Lower leg skin (tissue), 4 donors: ENCODE results near the gene RRP1B. TPM values are rescaled to one million over a fixed set of nuclear protein-coding genes. Genes with fewer than 3 reads are reported as not detected.
A peak's percentile ranks its signal among the peaks of the same experiment; 100 is the strongest.
"Not testable (repeated sequence)": the region's sequence is repeated elsewhere in the genome, so short reads cannot be mapped to it uniquely, and the experiment has no call there.

Source experiments
- DNase-seq, 2 donors: peaks; one replicate each; pipeline ENCODE4 v3.0.0-alpha.2; 2019; ENCODE audit warnings: low spot score in 2 of 2
- H3K4me3 ChIP-seq: fragments of 200-600 bp; sonication (generic); 2 replicates; pipeline ENCODE4 v1.5.1; 2017; ENCODE audit warnings: mild to moderate bottlenecking, low read depth; ENCODE audit not compliant: poor library complexity, severe bottlenecking
- CTCF ChIP-seq, 3 donors: fragments of 450-650 bp; IDR thresholded peaks; one replicate each; pipeline ENCODE4 v1.5.1; 2016; ENCODE audit warnings: antibody characterized with exemption in 3 of 3, mild to moderate bottlenecking in 3 of 3, moderate library complexity in 2 of 3
- POLR2A ChIP-seq, 2 donors: fragments of 450-650 bp; IDR thresholded peaks; one replicate each; pipeline ENCODE4 v1.6.1; 2016 to 2017; ENCODE audit warnings: antibody characterized with exemption in 2 of 2, mild to moderate bottlenecking in 1 of 2, moderate library complexity in 1 of 2
- WGBS, 2 donors: methylation state at CpG; one replicate each; pipeline ENCODE4 v1.1.5; 2018; 5-methylcytosine and 5-hydroxymethylcytosine counted together
- intact Hi-C: fragments of 100-400 bp; cut with DNase I; formaldehyde crosslinking; loops from one replicate; pipeline ENCODE4 v1.15.0; 2023; ENCODE audit warnings: low total_unique reads
- total RNA-seq, 4 donors: library from RNA; depleted of rRNA; stranded (reverse); fragments of >200 nt; gene quantifications; one replicate each; pipeline ENCODE4 v1.1.0, GENCODE V29; 2016

Gene RRP1B
- total RNA-seq, 4 donors from 2014 or later = 15.4 to 22.2 (median 19.5) TPM

- intact Hi-C loops = no loop called here
- H3K4me3 ChIP-seq = no peak overlapping the region
- 54 to 70% methylated on average over 6 of the region's 6 CpGs for WGBS, 2 donors
- peak in 1 of 2 donors; percentile 84 for DNase-seq
- TF ChIP-seq POLR2A (IDR thresholded peaks at IDR 0.05) = no peak
- no peak for TF ChIP-seq CTCF (IDR thresholded peaks at IDR 0.05)
Observed at GRCh38 chr21:43644609-43645008, 14.8 kb upstream of the RRP1B start.

GRCh38 chr21:43645136-43645891 lies 14.0 kb upstream of the RRP1B start:
- no peak for TF ChIP-seq CTCF (IDR thresholded peaks at IDR 0.05)
- TF ChIP-seq POLR2A (IDR thresholded peaks at IDR 0.05) = no peak
- peak; percentile 75 to 87 for DNase-seq
- 32 to 35% methylated on average over 12 of the region's 12 CpGs for WGBS, 2 donors
- H3K4me3 ChIP-seq = no peak overlapping the region
- intact Hi-C loops = no loop called here

- 31 to 38% methylated on average over 4 of the region's 4 CpGs for WGBS, 2 donors
- no peak overlapping the region for H3K4me3 ChIP-seq
- peak in 1 of 2 donors; percentile 45 for DNase-seq
- TF ChIP-seq CTCF (IDR thresholded peaks at IDR 0.05) (no peak), POLR2A (IDR thresholded peaks at IDR 0.05) (no peak)
- intact Hi-C loops = no loop called here
Observed at GRCh38 chr21:43645976-43646375, 13.4 kb upstream of the RRP1B start.

- TF ChIP-seq CTCF (IDR thresholded peaks at IDR 0.05) (peak in 2 of 3 donors; percentile 76 to 98), POLR2A (IDR thresholded peaks at IDR 0.05) (no peak)
- 16 to 18% methylated on average over 7 of the region's 7 CpGs for WGBS, 2 donors
- peak; percentile 92 to 98 for DNase-seq
- no peak overlapping the region for H3K4me3 ChIP-seq
- intact Hi-C loops = no loop called here
Observed at GRCh38 chr21:43646550-43647260, 12.7 kb upstream of the RRP1B start.

- intact Hi-C loops = no loop called here
- no peak overlapping the region for H3K4me3 ChIP-seq
- no peak for TF ChIP-seq POLR2A (IDR thresholded peaks at IDR 0.05)
- TF ChIP-seq CTCF (IDR thresholded peaks at IDR 0.05) = no peak
- peak in 1 of 2 donors; percentile 80 for DNase-seq
- WGBS, 2 donors = 75 to 81% methylated on average over 9 of the region's 9 CpGs
Observed at GRCh38 chr21:43648171-43648570, 11.2 kb upstream of the RRP1B start.

GRCh38 chr21:43651926-43652325 lies 7.4 kb upstream of the RRP1B start:
- intact Hi-C loops, H3K4me3 ChIP-seq: not testable (repeated sequence)
- 96 to 98% methylated on average over 6 of the region's 6 CpGs for WGBS, 2 donors
- peak in 1 of 2 donors; percentile 20 for DNase-seq
